Peyer's patch (tissue), 4 donors: ENCODE measurements around the gene RILPL1.

Experiments used
- POLR2A ChIP-seq, 2 donors: fragments of 450-650 bp; IDR thresholded peaks; one replicate each; pipeline ENCODE4 v1.5.1; 2017; ENCODE audit warnings: antibody characterized with exemption in 2 of 2, mild to moderate bottlenecking in 2 of 2, moderate library complexity in 2 of 2
- TF ChIP-seq, protein P1 (sequence below), 6 experiments: fragments of 450-650 bp in 4 of 6; fragments of 200-600 bp in 2 of 6; sonication (generic) in 1 of 6; IDR thresholded peaks; one replicate each; pipeline ENCODE4 v1.5.1; 2017 to 2019; ENCODE audit warnings: antibody characterized with exemption in 6 of 6, mild to moderate bottlenecking in 3 of 6, moderate library complexity in 1 of 6

- TF ChIP-seq, protein P1, sequence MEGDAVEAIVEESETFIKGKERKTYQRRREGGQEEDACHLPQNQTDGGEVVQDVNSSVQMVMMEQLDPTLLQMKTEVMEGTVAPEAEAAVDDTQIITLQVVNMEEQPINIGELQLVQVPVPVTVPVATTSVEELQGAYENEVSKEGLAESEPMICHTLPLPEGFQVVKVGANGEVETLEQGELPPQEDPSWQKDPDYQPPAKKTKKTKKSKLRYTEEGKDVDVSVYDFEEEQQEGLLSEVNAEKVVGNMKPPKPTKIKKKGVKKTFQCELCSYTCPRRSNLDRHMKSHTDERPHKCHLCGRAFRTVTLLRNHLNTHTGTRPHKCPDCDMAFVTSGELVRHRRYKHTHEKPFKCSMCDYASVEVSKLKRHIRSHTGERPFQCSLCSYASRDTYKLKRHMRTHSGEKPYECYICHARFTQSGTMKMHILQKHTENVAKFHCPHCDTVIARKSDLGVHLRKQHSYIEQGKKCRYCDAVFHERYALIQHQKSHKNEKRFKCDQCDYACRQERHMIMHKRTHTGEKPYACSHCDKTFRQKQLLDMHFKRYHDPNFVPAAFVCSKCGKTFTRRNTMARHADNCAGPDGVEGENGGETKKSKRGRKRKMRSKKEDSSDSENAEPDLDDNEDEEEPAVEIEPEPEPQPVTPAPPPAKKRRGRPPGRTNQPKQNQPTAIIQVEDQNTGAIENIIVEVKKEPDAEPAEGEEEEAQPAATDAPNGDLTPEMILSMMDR (IDR thresholded peaks at IDR 0.05): no peak
- TF ChIP-seq POLR2A (IDR thresholded peaks at IDR 0.05): no peak
These were observed 47.3 kb upstream of the RILPL1 start for GRCh38 chr12:123580772-123581171.
